ENCODE results near the gene MRPL20.
"Not testable (repeated sequence)": the region's sequence is repeated elsewhere in the genome, so short reads cannot be mapped to it uniquely, and the experiment has no call there.

- TF ChIP-seq, protein P1, sequence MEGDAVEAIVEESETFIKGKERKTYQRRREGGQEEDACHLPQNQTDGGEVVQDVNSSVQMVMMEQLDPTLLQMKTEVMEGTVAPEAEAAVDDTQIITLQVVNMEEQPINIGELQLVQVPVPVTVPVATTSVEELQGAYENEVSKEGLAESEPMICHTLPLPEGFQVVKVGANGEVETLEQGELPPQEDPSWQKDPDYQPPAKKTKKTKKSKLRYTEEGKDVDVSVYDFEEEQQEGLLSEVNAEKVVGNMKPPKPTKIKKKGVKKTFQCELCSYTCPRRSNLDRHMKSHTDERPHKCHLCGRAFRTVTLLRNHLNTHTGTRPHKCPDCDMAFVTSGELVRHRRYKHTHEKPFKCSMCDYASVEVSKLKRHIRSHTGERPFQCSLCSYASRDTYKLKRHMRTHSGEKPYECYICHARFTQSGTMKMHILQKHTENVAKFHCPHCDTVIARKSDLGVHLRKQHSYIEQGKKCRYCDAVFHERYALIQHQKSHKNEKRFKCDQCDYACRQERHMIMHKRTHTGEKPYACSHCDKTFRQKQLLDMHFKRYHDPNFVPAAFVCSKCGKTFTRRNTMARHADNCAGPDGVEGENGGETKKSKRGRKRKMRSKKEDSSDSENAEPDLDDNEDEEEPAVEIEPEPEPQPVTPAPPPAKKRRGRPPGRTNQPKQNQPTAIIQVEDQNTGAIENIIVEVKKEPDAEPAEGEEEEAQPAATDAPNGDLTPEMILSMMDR (conservative IDR thresholded peaks at IDR 0.05): not testable (repeated sequence)
- not testable (repeated sequence) for TF ChIP-seq EZH2 (IDR thresholded peaks at IDR 0.05; ENCODE audit: low read depth)
Measured at GRCh38 chr1:1417825-1418463, 10.9 kb upstream of the MRPL20 start.

Measured in PC-9 (cell line).